ENCODE data around the gene CTLA4.

DNA sequence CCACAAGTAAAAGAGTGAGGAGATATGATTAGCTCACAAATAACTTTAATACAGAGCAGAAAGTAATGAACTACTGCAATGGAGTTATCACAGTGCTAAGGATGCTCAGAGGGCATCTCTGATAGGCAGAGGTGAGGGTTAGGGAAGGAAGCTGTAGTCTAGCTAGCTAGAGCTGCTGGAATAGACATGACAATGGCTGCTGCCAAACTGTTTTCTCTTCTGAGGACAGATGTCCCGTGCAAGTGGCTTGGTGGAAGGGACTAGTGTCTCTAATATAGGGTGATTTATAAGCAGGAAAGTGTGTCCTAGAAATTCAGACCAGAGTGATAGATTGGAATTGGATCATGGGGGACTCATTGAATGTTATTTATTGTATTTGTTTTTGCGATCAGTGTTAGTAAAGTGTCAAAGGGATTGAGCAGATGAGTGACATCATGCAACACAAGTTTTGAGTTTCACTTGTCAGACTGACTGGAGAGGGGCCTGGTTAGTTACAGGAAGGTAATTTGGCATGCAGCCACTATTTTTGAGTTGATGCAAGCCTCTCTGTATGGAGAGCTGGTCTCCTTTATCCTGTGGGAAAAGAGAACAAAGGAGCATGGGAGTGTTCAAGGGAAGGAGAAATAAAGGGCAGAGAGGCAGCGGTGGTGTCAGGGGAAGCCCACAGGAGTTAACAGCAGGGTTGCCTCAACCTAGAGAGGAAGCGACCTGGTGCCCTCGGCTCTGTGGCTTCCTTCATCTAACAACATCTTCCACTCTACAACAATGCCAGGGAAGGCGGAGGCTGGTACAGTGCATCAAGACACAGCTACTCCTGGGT lies 1.9 kb downstream of the CTLA4 start:
- TF ChIP-seq POLR2A (IDR thresholded peaks at IDR 0.05), result no peak
- TF ChIP-seq, protein P1, sequence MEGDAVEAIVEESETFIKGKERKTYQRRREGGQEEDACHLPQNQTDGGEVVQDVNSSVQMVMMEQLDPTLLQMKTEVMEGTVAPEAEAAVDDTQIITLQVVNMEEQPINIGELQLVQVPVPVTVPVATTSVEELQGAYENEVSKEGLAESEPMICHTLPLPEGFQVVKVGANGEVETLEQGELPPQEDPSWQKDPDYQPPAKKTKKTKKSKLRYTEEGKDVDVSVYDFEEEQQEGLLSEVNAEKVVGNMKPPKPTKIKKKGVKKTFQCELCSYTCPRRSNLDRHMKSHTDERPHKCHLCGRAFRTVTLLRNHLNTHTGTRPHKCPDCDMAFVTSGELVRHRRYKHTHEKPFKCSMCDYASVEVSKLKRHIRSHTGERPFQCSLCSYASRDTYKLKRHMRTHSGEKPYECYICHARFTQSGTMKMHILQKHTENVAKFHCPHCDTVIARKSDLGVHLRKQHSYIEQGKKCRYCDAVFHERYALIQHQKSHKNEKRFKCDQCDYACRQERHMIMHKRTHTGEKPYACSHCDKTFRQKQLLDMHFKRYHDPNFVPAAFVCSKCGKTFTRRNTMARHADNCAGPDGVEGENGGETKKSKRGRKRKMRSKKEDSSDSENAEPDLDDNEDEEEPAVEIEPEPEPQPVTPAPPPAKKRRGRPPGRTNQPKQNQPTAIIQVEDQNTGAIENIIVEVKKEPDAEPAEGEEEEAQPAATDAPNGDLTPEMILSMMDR (IDR thresholded peaks at IDR 0.05), result no peak
